Glomerular visceral epithelial cell (primary cell): ENCODE measurements around the gene NTSR1.

Experiments used
- DNase-seq: peaks from one replicate; pipeline ENCODE4 v3.0.0-alpha.2; 2016; ENCODE audit errors: extremely low spot score

Gene NTSR1

GRCh38 chr20:62787321-62787720 is 78.7 kb downstream of the NTSR1 start:
- DNase-seq: no peak

DNA sequence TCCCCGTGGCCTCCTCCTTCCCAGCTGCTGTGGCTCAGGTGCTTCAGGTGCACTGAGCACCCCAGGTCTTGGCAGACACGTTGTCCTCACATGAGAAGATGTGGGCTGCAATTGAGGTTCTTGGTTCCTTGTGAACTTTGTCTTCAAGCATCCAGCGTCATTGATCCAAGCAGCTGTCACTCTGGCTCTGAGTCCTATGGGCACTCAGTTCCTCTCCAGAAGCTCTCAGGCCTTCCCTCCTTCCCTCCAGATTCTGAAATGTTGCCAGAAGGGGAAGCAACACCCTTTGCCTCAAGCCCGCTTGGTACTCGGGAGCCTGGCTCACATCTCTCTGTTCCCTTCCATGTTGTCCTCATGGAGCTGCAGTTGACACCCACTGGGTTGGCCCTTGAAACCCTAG is 79.2 kb downstream of the NTSR1 start:
- no peak for DNase-seq

DNA sequence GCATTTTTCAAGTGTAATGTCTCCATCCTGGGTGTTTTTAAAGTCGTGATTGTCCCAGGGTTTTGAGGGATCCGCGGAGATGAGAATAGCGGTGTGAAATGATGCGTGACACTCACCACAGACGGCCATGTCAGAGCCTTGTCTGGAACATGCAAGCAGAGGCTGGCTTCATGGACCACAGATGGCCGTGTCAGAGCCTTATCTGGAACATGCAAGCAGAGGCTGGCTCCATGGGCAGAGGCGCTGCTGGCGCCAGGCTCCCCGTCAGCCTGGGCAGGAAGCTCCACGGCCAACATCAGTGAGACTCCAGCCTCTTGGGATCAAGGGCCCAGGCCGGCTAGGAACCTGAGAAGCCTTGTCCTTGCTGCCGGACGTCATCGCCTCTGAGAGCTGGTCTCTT is 80.0 kb downstream of the NTSR1 start:
- peak; percentile 53 for DNase-seq

DNA sequence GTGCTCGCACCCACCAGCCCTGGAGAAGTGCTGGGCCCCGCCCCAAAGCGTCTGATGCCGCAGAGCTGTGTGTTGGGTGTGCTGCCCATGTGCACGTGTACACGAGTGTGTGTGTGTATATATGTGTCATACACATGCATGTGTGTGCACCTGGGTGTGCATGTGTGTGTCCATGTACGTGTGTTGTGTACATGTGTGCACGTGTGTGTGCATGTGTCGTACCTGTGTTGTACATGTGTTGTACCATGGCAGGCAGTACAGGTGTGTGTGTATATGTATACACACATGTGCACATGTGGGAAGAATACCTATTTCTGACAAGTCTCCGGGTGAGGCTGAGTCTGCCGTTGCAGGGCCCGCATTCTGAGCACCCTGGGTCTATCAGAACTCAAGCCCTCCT is 81.4 kb downstream of the NTSR1 start:
- DNase-seq: no peak

GRCh38 chr20:62791301-62792181 is 82.9 kb downstream of the NTSR1 start:
- DNase-seq: peak; percentile 90

DNA sequence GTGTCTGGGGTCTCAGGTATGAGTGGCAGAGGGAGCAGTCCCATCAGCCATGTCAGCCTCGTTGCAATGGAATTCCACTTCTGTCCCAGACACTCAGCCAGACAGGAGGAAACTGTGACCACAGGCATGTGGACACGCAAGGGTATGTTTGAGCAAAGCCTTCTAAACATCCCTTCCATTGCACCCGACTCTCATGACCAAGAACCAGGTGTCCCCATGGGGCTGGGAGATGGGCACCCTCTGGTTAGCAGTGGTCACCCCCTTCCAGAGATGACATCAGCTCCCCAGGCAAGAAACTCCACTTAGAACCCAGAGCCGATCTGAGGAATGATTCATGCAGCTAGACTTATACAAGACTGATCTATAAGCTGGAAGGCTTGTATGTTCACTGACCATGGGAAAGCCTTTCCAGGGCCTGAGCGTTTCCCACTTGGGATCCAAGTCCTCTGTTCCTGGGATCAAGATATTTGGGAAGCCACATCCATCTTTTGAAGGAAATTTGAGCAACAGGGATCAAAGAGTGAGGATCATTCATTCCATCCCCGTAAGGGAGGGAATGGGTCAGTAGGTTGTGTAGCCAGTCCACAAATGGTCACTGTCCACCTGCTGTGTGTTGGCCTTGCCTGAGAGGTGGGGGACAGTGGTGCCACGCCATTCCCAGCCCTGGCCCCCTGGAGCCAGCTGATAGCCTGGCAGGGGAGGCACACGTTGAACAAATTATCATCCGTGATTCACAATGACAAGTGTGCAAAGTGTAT is 83.7 kb downstream of the NTSR1 start:
- DNase-seq: peak; percentile 95

DNA sequence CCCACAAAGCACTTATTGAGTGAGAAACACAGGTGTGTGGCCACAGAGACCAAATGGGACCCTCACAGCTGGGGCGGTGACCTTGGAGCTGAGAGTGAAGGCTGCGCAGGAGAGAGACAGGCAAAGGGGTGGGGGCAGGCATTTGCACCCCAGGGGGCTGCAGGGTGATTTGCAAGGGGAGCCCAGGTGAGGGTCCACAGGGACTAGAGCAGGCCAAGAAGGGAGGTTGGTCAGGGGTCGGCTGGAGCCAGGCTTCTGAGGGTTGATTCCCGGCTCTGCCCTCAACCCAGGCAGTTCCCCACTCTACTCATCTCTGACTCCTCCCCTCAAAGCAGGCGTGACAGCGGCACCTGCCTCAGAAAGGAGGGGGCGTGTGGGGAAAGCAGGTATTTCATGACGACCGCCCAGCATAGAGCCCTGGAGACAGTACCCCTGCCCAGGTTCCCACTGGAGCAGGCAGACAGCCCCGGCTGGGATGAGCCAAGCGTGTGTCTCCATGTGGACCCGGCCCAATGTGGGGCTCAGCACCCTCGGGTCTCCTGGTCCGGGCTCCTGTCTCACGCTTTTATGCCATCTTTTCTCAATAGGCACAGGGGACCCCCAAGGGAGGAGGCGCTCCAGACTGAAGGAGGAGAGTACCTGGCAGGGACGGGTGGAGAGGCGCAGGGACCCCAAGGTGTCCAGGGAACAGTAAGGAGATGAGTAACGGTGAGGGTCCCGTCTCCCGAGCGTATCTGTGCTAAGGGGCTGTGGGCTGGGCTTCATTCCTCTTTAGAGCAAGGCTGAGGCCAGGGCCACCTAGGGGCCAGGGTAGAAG is 84.5 kb downstream of the NTSR1 start:
- no peak for DNase-seq

DNA sequence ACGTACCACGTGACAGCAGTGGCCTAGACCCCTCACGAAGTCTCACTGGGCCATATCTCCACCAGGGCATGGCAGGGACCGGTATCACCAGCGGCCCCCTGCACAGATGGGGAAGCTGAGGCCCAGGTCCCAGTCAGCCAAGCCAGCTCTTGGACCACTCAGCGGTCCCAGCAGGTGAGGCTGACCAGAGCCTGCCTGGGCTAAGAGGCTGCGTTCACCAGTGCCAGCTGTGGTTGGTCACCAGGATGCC is 85.0 kb downstream of the NTSR1 start:
- DNase-seq: no peak

DNA sequence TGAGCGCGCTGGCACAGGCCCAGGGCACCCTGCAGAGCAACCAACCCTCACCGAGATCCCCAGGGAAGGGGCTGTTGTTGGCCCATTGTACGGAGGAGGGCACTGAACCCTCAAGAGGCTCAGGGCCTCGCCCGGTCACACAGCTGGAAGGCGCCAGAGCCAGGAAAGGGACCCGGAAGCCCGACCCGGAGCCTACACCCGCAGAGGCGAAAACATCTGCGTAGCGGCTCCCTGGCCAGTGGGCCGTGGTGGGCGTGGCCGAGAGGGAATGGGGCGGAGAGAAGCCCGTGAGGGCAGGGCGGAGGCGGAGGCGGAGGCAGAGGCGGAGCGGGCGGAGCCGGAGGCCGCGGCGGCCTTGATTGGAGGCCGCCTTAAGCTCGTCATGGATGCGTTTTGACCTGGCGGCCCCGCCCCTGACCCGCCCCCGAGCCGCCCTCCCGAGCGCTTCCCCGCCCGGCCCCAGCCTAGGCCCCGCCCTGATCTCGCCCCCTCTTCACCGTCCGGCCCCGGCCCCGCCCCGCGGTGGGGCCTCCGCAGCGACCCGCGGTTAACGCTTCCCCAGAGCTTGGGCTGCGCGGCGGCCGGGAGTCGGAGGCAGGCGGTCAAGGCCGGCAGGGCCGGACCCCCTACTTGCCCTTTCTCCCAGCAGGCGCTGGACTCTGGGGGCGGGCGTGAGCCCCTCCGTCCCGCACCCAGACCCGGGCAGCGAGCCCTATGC is 85.5 kb downstream of the NTSR1 start:
- peak; percentile 99 for DNase-seq

GRCh38 chr20:62795023-62795761 is 86.6 kb downstream of the NTSR1 start:
- DNase-seq: peak; percentile 58

- DNase-seq: no peak
Measured at GRCh38 chr20:62796699-62797491, 88.3 kb downstream of the NTSR1 start.

GRCh38 chr20:62797671-62798532 is 89.3 kb downstream of the NTSR1 start:
- DNase-seq: no peak

DNA sequence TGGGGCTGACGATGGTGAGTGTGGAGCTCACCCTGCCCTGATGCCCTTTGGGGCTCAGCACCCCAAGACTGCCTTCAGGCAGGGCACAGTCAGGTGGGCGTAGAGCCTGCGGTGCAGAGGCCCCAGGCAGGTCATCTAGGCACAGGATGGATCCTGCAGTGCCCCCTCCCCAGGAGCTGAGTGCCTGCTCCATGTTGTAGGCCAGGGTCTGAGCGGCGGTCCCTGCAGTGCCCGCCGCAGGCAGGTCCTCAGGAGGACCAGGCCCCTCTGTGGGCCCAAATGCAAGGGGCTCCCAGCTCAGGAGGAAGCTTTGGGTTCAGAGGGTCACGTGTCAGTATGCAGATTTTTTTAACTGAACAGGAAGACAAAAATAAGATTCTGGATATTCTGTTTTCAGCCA is 90.4 kb downstream of the NTSR1 start:
- no peak for DNase-seq

DNA sequence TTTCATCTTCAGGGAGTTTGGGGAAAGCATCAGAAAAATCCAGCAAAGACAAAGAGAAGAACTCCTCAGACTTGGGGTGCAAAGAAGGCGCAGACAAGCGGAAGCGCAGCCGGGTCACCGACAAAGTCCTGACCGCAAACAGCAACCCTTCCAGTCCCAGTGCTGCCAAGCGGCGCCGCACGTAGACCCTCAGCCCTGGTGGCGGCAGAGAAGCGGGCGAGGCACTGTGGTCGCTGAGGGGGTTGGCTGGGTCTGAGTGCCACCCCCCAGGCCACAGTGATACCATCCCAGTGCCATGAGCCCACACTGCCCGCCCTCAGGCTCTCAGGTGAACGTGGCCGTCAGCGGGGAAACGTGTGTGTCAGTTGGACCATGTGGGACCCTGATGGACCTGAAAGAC is 90.8 kb downstream of the NTSR1 start:
- DNase-seq: no peak

DNA sequence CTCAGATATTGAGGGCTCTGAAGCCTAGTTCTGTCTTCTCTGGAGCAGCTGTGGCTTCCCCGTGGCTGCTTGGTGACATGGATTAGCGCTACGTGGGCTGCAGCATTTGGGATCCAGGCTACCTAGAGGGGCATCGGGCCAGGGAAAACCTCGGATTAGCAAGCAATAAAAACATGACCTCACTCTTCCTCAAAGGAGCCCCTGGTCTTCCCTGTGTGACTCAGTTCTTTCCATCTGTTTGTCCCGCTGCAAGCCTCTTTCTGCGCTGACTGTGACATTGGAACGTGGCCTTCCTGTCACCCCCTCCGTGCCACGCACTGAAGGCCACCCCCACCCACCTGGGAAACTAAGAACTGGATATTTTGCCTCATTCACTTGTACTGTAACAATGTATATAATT is 91.2 kb downstream of the NTSR1 start:
- no peak for DNase-seq

- no peak for DNase-seq
Measured at GRCh38 chr20:62800314-62801259, 92.0 kb downstream of the NTSR1 start.

DNA sequence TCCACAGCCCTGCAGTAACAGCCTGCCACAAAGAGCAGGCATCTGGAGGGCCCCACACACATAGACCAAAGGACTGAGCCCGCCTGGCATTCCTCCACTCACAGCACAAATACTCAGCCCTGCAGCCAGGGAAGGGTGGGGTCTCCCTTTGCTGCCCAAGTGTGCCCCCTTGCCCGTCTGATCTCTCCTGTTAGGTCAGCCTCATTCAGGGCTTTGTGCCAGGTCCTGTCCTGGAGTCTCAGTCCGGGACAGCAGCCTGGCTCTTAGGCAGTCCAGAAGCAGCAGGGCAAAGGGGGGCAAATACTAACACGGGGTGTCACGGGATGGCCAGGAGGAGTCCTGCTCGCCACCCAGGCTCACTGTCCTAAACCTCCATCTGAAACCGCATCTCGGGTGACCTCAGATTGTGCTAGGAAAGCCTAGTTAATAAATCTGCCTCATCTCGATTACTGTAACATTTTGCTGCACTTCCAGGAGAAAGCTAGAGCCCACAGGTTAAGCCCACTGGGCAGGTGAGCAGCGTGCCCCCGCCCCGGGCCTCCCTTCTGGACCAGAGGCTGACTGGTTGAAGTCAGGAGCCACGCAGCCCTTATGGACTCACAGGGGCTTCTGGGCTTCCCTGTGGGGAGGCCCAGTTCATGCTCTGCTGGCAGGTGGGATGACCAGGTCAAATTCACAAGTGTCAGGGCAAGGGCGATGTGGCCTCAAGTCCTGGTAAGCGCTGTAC is 92.8 kb downstream of the NTSR1 start:
- DNase-seq: no peak
